ENCODE data around the gene CCDC7.

GRCh38 chr10:32687116-32687515 is 241.2 kb downstream of the CCDC7 start:
- no peak for TF ChIP-seq POLR2A (IDR thresholded peaks at IDR 0.05)
- TF ChIP-seq CTCF (IDR thresholded peaks at IDR 0.05) = no peak

All from Peyer's patch (tissue), 4 donors.